CD4-positive, alpha-beta T cell treated with Interleukin-2 at 100 ng/mL for 4 hours (primary cell): ENCODE measurements around the gene TLR8.
"Not testable (repeated sequence)": the region's sequence is repeated elsewhere in the genome, so short reads cannot be mapped to it uniquely, and the experiment has no call there.

Experiments used
- DNase-seq: peaks from one replicate; pipeline ENCODE4 v3.0.0-alpha.2; 2020; ENCODE audit warnings: low spot score

The TLR8 gene

DNA sequence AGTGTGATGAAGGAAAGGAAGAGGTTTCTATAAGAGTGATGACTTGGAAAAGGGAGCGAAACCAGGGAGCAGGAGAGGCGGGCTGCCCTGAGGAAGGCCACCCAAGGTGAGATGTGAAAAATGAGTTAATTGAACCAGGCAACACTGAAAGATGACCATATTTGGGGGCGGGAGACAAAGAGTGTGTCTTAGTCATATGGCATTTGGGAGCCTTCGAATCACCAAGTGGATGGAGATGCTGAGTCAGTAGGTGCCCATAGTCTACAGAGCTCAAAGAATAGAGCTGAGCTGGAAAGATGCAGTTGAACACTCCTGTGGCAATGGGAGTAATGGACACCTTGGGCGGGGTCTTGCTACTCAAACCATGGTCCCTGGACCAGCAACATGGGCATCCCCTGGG, 8.3 kb upstream of the TLR8 start:
- no peak for DNase-seq

GRCh38 chrX:12899506-12899905, 6.9 kb upstream of the TLR8 start:
- no peak for DNase-seq

DNA sequence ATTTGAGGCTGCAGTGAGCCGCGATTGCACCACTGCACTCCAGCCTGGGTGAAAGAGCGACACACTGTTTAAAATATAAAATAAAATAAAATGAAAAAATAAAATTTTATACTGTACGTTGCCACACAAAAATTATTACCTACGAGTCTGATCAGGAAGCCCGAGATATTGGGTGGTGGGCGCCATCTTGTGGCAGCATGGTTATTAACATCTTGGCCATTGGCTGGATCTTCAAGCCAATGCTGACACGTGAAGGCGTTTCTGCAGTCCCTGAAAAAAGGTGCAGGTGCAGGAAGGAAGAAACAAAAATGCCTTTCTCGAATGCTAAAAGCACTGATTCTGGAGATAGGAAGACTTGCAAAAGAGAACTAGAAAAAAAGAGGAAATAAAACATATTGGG, 4.9 kb upstream of the TLR8 start:
- peak; percentile 65 for DNase-seq

DNA sequence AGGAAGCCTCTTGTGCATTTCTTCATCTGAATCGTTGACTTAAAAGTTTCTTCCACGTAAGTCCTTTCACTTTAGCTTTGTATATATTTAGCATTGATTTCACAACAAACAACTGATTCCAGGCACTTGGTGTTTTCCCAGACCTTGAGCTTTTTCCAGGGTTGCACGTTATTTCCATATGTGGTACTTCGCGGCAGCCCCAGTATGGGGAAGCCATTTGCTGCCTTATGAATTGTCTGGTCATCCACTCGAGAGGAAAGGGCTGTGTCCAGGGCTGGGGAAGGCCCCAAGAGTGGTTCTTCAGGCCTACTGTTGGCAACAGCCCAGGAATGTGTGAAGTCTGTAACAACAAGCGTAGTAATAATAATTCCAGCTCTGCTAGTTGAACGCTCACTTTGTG, 2.8 kb upstream of the TLR8 start:
- no peak for DNase-seq

DNA sequence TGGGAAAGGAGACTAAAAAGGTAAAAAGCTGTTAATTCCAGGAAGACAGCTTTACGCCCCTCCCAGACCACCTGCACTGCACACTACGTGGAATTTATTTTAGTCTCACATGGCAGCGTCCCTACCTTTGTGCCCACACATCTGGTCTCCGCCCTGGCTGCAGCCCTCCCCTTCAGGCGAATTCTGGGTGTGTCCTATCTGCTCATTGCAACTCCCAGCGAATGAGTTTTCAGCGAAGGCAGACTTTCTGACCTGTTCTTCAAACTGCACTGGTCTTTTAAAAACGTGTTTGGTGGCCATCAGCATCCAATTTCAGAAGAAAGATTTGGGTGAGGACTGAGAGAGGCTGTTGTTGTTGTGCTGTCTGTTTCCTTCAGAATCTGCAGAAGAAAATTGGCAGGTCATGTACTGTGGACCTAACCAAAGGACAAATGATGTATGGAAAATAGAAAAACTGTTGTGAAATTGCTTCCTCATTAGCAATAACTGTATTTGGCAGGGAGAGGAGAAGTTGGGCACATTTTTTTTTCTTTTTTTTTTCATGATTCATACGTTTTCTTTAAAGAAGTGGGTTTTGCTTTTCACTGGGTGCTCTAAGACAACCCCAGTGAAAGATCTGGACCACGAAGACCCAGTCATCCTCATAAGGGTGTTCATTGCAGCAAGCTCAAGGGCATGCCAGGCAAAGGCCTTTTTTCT, 4.2 kb downstream of the TLR8 start:
- DNase-seq, result no peak

GRCh38 chrX:12911122-12911470, 4.7 kb downstream of the TLR8 start:
- DNase-seq, result no peak

- DNase-seq, result no peak
These were observed 6.5 kb downstream of the TLR8 start for GRCh38 chrX:12912791-12913482.

GRCh38 chrX:12917753-12918152, 11.3 kb downstream of the TLR8 start:
- no peak for DNase-seq

GRCh38 chrX:12919051-12919450, 12.6 kb downstream of the TLR8 start:
- no peak for DNase-seq

DNA sequence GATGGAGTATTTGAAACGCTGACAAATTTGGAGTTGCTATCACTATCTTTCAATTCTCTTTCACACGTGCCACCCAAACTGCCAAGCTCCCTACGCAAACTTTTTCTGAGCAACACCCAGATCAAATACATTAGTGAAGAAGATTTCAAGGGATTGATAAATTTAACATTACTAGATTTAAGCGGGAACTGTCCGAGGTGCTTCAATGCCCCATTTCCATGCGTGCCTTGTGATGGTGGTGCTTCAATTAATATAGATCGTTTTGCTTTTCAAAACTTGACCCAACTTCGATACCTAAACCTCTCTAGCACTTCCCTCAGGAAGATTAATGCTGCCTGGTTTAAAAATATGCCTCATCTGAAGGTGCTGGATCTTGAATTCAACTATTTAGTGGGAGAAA, 13.2 kb downstream of the TLR8 start:
- no peak for DNase-seq

- DNase-seq, result no peak
These were observed 14.6 kb downstream of the TLR8 start for GRCh38 chrX:12920990-12921389.

DNA sequence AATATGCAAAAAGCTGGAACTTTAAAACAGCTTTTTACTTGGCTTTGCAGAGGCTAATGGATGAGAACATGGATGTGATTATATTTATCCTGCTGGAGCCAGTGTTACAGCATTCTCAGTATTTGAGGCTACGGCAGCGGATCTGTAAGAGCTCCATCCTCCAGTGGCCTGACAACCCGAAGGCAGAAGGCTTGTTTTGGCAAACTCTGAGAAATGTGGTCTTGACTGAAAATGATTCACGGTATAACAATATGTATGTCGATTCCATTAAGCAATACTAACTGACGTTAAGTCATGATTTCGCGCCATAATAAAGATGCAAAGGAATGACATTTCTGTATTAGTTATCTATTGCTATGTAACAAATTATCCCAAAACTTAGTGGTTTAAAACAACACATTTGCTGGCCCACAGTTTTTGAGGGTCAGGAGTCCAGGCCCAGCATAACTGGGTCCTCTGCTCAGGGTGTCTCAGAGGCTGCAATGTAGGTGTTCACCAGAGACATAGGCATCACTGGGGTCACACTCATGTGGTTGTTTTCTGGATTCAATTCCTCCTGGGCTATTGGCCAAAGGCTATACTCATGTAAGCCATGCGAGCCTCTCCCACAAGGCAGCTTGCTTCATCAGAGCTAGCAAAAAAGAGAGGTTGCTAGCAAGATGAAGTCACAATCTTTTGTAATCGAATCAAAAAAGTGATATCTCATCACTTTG, 15.6 kb downstream of the TLR8 start:
- no peak for DNase-seq

GRCh38 chrX:12922599-12922919, 16.1 kb downstream of the TLR8 start:
- no peak for DNase-seq

DNA sequence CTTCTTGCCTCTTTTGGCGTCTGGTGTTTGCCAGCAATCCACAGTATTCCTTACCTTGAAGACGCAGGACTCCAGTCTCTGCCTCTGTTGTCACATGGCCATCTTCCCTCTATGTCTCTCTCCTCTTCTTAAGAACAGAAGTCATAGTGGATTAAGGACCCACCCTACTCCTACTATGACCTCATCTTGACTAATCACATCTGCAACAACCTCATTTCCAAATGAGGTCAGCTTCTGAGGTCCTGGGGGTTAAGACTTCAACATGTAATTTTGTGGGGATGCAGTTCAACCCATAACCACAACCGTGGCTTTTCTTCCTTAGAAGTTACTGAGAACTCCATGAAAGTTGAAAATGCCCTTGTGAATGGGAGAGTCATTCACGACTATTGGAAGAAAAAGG, 23.3 kb downstream of the TLR8 start:
- no peak for DNase-seq

DNA sequence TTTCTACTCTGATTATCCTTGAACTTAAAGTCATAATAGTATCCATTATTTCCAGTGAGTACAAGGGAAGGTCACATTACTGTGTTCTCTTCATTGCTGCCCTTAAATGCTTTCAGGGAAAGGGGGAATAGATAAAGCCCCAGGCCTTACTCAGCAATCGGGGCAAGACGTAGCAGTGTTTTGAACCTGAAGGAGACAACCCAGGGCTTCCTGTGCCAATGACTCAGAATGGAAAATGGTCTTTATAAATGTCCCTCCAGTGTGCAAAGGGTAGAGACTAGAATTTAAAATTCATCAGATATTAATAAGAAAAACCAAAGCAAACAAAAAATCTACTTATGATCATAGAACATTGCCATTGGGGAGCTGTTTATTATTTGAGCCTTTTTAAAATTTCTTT, 23.7 kb downstream of the TLR8 start:
- DNase-seq, result no peak

DNA sequence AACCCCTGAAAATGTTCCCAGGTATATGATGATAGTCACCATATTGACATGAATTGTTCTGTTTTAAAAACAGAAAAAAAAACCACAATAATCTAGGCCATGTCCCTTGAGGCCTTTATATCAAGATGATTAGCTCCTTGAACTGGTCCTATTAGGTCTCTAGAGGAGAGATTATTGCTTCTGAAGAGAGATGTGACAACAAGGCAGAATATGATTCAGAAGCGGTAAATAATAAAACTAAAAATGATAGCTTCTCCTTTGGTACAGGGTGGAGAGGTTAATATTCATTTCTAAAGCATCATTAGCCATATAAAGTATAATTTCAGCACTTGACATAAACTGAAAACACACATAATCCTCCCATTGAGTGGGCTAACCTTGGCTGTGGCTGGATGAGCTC, 25.8 kb downstream of the TLR8 start:
- no peak for DNase-seq

GRCh38 chrX:12934850-12935249, 28.4 kb downstream of the TLR8 start:
- no peak for DNase-seq

DNA sequence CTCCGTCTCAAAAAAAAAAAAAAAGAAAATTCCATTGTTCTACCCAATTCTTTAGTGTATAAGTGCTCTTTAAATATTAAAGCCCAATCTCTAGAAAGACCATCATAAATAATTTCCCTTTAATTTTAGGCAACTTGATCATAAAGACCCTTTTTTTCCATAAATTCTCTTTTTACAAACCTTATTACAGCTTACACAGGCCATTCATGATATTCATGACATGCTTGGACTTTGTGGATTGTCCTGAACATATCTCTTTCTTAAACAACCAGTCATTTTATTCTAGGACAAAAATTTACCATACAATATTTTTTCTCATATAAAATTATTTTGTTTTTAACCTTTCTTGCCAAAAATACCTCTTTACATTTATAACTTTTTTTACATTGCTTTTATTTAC, 30.5 kb downstream of the TLR8 start:
- DNase-seq, result no peak

DNA sequence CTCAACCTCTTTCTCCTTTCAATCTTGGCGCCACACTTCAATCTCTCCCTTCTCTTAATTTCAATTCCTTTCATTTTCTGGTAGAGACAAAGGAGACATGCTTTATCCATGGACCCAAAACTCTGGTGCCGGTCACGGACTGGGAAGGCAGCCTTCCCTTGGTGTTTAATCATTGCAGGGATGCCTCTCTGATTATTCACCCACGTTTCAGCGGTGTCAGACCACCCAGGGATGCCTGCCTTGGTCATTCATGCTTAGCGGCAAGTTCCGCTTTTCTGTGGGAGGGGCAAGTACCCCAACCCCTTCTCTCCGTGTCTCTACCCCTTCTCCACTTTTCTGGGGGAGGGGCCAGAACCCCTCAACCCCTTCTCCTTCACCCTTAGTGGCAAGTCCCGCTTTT, 34.1 kb downstream of the TLR8 start:
- DNase-seq, result not testable (repeated sequence)

GRCh38 chrX:12943592-12943991, 37.2 kb downstream of the TLR8 start:
- DNase-seq, result not testable (repeated sequence)

- DNase-seq, result not testable (repeated sequence)
These were observed 38.0 kb downstream of the TLR8 start for GRCh38 chrX:12944452-12944851.

DNA sequence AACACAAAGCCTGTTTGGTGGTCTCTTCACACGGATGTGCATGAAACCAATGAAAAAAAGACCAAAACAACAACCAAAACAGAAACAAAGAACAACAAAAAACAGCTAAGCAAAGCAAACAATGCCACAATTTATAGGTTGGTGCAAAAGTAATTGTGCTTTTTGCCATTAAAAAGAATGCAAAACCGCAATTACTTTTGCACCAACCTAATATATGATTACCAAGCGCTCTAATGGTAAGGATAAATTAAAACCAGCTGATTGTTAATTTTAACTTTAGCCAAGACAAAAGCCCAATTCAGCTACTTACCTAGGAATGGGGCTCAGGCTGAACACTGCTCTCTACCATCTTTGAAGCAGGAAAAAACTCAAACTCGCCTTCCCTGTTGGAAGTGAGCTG, 39.1 kb downstream of the TLR8 start:
- no peak for DNase-seq

GRCh38 chrX:12946406-12946805, 40.0 kb downstream of the TLR8 start:
- no peak for DNase-seq
